DMS153 treated with DMSO at 0.1 percent for 48 hours (cell line): ENCODE measurements around the gene ZNF587B.
"Not testable (repeated sequence)": the region's sequence is repeated elsewhere in the genome, so short reads cannot be mapped to it uniquely, and the experiment has no call there.

Experiments used
- DNase-seq: peaks from one replicate; lab custom pipeline; 2025; ENCODE audit not compliant: unreplicated experiment; lab: John Stamatoyannopoulos, UW

Gene ZNF587B

DNA sequence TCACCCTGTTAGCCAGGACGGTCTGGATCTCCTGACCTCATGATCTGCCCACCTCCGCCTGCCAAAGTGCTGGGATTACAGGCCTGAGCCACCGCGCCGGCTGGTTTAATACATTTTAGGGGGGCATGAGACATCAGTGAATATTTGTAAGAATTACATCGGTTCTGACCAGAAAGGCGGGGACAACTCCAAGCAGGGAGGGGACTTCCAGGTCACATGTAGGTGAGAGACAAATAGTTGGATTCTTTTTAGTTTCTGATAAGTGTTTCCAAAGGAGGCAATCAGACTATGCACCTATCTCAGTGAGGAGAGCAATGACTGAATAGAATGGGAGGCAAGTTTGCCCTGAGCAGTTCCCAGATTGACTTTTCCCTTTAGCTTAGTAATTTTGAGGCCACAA lies 11.7 kb upstream of the ZNF587B start:
- DNase-seq = no peak

DNA sequence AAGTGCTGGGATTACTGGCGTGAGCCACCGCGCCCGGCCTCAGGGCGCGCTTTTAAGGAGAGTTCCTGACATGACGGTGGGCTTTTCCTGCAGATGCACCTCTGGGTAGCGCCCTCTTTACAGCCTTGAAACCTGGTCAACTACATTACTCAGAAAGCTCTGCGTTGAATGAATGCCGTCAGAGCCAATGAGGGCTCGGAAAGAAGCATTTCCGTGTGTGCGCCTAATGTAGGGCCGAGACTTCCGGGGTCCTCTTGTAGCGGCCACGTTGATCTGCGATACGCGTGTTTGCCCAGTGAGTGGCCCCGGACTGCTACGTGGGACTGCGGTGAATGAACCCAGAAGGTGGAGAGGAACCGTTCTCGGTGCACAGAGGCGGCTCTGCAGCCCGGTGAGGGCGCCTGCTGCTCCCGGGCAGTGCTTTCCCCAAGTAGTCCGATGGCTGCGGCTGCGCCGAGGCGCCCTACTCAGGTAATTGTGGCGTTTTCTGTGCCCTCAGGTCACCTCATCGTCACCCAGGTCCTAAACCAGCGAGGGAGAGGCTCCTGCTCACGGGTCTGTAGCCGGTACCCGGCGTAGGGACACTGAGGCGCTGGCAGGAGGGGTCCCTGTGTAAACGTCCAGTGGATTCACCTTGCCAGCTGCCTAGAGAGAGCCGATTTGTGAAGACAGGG lies 10.5 kb upstream of the ZNF587B start:
- peak; percentile 63 for DNase-seq

DNA sequence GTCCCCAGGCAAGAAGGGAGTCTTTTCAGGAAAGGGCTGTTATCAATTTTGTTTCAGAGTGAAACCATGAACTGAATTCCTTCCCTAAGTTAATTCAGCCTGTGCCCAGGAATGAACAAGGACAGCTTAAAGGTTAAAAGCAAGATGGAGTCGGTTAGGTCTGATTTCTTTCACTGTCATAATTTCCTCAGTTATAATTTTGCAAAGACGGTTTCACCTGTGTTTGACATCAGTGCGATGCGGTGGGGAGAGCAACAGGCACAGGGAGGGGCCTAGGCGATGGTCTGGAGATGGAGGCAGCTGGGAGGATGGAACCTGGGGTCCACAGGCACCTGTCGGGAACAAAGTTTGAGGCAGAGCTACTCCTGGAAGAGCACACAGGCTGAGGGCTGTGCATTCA lies 9.5 kb upstream of the ZNF587B start:
- DNase-seq = no peak

DNA sequence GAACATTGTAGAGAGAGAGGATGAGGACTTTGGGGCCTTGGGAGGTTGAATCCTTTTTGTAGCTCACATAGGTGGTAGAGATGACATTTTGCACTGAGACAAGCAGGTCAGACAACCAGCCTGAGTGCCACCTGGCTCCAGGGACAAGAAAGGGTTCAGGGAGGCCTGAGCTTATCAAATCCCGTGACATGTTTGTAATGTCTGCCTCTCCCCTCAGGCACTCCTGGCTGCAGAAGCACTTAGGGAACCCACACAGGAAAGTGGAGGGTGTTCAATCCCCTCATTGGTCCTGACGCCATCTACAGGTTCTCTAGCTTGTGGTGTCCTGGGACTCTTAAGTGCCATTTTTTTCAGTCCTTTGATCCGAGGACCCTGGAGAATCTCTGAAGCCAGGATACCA lies 9.0 kb upstream of the ZNF587B start:
- not testable (repeated sequence) for DNase-seq

DNA sequence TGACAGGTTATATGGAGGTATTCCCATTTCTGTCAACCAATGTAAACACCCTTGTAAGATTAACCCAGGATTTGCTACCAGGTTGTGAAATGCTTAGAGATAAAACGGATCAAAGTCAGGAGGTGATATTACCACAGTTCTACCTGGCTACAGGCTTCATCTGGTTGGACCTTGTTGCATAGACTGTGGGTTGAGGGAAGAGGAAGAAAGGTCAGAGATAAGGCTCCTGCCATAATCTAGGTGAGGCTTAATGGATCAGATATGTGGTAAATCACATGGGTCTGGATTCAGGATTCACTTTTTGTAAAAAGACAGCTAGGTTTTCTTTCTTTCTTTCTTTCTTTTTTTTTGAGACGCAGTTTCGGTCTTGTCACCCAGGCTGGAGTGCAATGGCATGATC lies 8.6 kb upstream of the ZNF587B start:
- DNase-seq = not testable (repeated sequence)

DNA sequence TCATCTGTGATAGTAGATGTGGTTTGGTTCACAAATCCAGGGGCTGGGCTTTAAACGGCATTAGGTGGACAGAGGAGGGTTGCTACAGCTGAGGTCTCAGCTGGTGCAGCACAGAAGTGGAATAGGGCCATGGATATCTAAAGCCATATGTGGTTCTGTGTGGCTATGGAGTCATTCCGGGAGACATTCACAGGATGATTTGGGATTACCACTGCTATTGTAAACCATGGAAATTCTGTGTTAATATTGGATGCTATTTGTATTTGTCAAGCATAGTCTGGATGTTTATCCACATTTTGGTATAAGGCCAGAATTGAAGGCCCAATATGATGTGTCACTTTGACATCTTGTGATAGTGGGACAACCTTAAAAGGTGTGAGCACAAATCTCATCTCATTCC lies 6.9 kb upstream of the ZNF587B start:
- not testable (repeated sequence) for DNase-seq

DNA sequence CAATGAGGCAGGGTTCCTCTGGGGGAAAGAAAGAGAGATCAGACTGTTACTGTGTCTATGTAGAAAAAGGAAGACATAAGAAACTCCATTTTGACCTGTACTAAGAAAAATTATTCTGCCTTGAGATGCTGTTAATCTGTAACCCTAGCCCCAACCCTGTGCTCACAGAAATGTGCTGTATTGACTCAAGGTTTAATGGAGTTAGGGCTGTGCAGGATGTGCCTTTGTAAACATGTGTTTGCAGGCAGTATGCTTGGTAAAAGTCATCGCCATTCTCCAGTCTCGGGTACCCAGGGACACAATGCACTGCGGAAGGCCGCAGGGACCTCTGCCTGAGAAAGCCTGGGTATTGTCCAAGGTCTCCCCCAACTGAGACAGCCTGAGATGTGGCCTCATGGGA lies 6.5 kb upstream of the ZNF587B start:
- DNase-seq = not testable (repeated sequence)

DNA sequence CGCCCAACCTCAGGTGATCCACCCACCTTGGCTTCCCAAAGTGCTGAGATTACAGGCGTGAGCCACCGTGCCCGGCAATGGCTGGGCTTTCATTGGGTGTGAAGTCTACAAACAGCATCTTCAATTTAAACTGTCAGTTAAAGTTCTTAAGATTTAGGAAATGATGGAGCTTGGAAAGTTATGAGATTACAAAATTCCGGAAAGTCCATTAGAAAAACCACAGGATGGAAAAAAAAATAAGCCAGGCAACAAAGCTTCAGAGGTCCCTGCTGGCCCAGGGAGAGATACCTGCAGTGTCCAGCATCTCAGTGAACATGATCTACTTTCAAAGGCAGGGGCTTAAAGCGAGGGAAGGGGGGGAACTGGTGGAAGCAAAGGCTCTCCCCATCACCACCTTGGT lies 4.6 kb upstream of the ZNF587B start:
- no peak for DNase-seq

DNA sequence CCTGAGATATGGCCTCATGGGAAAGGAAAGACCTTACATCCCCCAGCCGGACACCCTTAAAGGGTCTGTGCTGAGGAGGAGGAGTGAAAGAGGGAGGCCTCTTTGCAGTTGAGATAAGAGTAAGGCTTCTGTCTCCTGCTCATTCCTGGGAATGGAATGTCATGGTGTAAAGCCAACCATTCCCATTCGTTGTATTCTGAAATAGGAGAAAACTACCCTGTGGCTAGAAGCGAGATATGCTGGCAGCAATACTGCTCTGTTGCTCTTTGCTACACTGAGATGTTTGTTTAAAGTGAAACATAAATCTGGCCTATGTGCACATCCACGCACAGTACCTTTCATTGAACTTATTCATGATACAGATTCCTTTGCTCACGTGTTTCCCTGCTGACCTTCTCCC lies 783 bp upstream of the ZNF587B start:
- DNase-seq = no peak

DNA sequence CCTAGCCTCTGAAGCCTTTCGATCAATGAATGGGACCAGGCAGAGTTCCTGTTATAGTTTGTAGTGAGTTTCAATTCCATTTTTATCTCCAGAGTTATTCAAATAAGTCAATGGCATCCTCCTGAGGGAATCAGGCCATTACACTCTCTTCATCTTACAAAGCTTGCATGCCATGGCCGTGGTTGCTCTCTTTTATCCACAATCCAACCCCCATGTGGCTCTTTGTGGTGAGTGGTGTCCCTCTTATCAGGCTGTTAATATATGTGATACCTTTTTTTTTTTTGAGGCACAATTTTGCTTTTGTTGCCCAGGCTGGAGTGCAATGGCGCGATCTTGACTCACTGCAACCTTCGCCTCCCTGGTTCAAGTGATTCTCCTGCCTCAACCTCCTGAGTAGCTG lies 6.9 kb downstream of the ZNF587B start:
- DNase-seq = not testable (repeated sequence)

DNA sequence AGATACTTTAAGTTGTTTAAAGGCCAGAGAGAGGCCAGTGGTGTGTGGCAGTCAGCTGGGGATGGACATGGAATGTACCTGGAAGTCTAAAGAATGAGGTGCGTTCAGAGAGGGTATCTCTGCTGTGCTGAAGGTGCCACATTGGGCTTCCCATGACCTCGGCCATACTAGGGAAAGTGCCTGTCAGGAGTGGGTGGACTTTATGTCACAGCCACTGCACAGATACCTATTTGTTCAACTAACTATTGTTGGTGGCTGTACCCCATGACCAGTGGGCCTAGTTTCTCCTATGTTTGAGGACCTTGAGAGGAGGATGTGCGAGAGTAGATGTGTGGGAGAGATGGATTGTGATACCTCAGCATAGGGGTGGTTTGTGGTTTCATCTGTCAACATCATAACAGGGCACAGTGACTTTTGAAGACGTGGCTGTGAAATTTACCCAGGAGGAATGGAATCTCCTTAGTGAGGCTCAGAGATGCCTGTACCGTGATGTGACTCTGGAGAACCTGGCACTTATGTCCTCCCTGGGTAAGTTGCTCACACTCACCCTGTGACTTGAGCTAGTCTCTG lies 8.6 kb downstream of the ZNF587B start:
- not testable (repeated sequence) for DNase-seq

DNA sequence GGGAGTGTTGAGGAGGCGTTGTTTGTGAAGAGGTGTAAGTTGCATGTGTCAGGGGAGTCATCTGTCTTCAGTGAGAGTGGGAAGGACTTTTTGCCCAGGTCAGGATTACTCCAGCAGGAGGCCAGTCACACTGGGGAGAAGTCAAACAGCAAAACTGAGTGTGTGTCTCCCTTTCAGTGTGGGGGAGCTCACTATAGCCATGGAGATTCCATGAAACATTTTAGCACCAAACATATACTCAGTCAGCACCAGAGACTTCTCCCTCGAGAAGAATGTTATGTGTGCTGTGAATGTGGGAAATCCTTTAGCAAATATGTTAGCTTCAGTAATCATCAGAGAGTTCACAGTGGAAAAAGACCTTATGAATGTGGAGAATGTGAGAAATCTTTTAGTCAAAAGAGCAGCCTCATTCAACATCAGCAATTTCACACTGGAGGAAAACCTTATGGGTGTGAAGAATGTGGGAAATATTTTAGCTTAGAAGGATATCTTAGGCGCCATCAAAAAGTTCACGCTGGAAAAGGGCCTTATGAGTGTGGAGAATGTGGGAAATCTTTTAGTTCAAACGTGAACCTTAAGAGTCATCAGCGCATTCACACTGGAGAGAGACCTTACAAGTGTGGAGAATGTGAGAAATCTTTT lies 11.1 kb downstream of the ZNF587B start:
- DNase-seq = no peak

DNA sequence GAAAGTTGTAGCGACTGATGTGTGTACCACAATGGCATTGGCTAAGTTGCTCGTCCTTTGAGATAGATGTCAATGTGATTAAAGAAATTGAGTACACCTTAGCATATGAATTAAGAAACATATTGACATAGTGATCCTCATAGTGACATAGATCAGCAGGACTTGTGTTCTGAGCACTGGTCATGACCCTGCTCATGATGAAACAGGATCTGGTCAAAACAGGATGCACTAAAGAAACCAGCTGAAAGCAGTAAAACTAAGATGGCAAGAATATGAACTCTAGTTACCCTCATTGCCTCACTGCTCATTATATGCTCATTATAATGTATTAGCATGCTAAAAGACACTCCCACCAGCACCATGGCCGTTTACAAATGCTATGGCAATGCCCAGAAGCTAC lies 17.1 kb downstream of the ZNF587B start:
- DNase-seq = not testable (repeated sequence)

DNA sequence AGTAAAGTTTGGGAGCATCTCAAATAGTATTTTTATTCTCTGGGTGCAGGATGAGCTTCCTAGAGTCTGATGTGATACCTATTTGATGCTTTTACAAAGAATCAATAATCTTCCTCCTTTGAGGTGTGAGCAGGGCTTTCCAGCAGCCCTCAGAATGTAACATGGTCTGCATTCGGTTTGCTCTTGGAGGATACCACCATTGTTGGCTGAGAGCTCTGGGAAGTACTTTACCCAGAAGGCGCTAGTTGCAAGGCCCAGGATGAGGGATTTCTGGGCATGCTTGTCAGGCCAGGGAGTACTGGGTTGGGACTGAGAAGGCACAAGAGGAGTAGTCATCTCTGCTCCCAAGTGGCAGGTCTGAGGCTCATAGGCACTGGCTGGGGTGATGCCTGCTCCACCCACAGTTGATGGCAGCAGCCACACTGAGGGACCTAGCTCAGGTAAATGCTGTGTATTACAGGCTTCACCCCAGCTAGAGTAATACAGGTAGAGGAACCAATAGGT lies 19.1 kb downstream of the ZNF587B start:
- DNase-seq = not testable (repeated sequence)

DNA sequence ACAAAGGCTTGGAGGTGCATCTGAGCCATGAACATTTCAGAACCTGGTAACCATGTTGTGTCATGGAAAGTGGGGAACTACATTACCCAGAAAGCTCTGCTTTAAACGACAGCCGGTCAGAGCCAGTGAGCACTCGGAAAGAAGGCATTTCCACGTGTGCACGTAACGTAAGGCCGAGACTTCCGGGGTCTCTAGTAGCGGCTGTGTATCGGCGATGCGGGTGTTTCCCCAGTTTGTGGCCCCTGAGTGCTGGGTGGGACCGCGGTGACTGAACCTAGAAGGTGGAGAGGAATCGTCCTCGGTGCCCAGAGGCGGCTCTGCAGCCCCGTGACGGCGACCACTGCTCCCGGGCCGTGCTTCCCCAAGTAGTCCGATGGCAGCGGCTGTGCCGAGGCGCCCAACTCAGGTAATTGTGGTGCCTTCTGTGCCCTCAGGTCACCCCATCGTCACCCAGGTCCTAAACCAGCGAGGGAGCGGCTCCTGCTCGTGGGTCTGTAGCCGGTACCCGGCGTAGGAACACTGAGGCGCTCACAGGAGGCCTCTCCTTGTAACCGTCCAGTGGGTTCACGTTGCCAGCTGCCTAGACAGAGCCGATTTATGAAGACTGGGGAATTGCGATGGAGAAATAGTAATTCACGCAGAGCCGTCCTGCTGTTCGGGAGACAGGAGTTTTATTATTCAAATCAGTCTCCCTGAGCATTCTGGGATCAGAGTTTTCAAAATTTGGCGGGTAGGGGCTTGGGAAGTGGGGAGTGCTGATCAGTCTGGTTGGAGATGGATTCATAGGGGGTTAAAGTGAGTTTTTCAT lies 19.8 kb downstream of the ZNF587B start, which contains the start of gene ZNF587:
ZNF587 (plus strand) TSS at position 194 of the 808 bp plus-strand sequence; CDS start at position 374, 180 bp downstream.
- DNase-seq = not testable (repeated sequence)

DNA sequence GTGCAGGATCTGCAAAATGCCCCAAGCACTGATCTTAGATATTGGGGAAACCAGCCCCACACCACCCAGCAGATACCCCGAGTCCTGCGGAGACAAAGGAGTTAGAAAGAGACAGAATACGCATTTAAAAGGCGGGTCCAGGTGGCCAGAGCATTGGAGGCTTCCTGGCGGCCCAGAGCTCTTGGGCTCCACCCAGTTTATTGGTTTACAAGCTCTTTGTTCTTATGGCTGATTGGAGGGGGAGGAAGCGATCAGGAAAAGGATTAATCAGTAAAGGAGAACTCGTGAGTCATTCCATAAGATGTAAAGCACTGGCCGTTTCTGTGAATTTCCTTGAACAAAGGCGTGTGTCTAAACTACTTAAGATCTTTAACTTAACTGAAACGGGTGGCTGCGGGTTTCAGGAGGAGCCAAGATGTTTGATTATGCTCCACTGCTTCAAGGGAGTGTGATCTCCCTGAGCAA lies 20.5 kb downstream of the ZNF587B start:
- DNase-seq = no peak

DNA sequence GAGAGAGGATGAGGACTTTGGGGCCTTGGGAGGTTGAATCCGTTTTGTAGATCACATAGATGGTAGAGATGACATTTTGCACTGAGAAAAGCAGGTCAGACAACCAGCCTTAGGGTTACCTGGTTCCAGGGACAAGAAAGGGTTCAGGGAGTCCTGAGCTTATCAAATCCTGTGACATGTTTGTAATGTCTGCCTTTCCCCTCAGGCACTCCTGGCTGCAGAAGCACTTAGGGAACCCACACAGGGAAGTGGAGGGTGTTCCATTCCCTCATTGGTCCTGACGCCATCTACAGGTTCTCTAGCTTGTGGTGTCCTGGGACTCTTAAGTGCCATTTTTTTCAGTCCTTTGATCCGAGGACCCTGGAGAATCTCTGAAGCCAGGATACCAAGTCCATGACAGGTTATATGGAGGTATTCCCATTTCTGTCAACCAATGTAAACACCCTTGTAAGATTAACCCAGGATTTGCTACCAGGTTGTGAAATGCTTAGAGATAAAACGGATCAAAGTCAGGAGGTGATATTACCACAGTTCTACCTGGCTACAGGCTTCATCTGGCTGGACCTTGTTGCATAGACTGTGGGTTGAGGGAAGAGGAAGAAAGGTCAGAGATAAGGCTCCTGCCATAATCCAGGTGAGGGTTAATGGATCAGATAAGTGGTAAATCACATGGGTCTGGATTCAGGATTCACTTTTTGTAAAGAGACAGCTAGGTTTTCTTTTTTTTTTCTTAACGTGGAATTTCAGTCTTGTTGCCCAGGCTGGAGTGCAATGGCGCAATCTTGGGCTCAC lies 21.9 kb downstream of the ZNF587B start:
- not testable (repeated sequence) for DNase-seq

DNA sequence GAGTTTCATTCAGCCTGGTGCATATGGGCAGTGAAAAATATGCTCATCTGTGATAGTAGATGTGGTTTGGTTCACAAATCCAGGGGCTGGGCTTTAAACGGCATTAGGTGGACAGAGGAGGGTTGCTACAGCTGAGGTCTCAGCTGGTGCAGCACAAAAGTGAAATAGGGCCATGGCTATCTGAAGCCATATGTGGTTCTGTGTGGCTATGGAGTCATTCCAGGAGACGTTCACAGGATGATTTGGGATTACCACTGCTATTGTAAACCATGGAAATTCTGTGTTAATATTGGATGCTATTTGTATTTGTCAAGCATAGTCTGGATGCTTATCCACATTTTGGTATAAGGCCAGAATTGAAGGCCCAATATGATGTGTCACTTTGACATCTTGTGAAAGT lies 24.0 kb downstream of the ZNF587B start:
- not testable (repeated sequence) for DNase-seq

DNA sequence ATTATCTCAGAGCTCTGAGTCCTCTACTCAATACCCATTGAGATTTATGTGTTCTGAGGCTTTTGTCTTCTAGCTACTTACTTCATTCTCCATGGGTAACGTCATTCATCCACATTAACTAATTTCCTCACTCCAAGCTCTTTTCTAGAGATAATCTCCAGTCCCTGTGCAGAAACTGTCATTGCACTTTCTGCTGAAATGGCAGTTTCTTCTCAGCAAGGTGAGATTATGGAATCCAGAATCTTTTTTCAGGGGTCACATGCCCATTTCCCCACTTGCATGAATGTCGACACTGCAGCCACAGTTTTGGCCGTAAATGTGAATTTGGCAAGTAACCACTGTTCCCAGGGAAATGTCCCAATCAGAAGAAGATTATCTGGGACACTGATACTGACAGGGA lies 32.3 kb downstream of the ZNF587B start:
- not testable (repeated sequence) for DNase-seq

DNA sequence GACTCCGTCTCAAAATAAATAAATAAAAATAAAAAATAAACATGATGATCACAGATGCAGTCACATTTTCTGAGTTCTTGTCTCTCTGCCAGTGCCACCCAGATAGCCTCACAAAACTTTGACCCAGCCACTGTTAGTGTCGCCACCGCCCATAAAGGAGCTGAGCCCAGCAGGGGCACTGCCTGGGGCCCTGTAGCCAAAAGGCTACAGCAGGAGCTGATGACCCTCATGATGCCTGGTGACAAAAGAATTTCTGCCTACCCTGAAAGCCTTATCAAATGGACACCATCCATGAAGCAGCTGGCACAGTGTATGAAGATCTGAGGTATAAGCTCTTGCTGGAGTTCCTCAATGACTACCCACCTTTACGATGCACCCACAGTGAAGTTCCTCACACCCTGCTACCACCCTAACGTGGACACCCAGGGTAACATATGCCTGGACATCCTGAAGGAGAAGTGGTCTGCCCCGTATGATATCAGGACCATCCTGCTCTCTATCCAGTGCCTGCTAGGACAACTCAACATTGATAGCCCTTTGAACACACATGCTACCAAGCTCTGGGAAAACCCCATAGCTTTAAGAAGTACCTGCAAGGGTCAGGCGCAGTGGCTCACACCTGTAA lies 37.9 kb downstream of the ZNF587B start:
- DNase-seq = no peak
